Activated T-helper 1 cell treated with anti-CD3 and anti-CD28 coated beads, Interleukin-2, amount 50 U/mL, for 16 hours (primary cell): Measurements from ENCODE around the gene SLX4.

Experiments used
- DNase-seq, 2 donors: peaks; one replicate each; pipeline ENCODE4 v3.0.0-alpha.2; 2020; ENCODE audit warnings: low read depth in 1 of 2, low spot score in 1 of 2

Gene SLX4

DNA sequence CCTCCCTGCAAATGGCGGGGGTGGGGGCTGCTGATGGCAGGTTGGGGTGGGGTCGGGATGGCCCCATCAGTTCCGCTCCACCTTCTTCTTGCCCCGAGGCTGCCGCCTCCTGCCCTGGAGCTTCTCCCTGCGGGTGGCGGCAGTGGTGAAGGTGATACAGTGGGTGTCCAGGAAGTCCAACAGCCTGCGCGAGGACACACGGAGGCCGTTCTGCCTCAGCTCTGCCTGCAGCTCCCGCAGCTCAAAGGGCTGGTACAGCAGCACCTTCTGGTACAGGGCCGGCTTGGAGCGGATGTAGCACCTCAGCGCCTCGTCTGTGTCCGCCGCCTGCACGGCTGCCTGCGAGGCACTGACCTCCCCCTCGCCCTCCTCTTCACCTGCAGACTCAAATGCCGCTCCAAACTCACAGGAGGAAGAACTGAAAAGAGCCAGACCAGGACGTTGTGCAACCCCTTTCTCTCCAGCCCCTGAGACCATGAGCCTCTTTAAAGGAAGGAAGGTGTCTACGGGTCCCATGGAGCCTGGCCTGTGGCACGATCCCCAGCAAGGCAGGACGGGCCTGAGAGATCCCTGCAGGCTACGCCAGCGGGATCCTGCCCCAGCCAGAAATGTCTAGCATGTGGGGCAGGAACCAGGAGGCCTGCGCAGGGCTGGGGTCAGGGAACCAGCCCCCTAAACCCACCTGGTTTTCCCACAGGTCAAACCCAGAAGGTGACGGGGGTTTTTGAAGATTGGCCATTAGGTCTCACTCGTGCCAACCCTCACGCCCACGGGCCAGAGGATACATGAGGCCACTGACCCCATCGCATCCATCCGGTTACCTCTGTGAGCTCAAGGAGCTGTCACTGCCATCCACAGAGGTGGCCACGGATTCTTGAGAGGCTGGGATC is 28.9 kb downstream of the SLX4 start:
- no peak for DNase-seq

DNA sequence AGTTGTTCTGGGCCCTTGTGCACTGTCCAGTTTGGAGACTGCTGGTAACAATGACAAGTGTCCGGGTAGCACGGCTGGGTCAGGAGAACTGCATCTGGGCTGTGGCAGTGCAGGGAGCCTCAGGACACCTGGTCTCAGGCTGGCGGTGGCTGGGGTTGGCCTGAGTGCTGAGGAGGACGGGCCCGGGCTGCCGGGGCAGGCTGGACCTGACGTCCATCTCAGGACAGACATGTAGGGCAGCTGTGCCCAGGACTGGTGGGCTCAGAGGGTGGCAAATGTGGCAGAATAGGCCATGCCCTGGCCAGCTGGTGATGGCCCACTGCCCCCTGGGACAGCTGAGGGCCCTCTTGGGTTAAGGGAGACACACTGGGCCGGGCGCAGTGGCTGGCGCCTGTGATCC is 30.0 kb downstream of the SLX4 start:
- no peak for DNase-seq

DNA sequence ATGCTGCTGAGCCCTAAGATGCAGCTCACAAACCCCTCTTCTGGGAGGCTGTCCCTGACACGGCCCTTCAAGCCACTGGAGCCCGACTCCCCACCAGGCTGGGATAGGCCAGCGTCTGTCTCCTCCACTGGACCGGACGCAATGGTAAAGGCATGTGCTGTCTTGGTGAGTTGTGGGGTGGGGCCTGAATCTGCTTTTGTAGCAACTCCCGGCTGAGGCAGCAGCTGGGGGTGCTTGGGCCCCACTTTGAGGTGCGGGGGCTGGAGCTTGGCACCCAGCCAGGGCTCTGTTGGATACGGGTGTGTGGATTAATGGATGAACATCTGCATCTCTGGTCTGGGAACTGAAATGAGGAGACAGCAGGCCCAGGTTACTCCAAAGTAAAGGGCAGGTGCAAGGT is 30.7 kb downstream of the SLX4 start:
- no peak for DNase-seq

DNA sequence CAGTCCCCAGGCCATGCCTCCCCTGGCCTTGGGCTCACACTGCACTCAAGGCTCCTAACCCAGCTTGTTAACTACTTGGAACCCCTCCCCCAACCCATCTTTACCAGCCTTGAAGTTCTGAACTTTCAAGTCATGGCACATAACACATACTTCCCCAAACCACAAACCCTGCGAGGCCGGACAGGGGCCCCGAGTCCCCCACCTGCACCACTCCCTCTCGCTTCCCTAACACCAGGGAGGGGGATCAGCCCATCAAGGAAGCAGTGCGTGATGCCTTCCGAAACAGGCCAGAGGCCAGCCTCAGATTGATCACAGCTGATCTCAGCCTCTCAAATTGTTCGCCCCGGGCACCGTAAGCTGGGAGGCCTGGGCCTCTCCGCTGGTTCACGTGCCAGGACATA is 31.2 kb downstream of the SLX4 start:
- DNase-seq = no peak

DNA sequence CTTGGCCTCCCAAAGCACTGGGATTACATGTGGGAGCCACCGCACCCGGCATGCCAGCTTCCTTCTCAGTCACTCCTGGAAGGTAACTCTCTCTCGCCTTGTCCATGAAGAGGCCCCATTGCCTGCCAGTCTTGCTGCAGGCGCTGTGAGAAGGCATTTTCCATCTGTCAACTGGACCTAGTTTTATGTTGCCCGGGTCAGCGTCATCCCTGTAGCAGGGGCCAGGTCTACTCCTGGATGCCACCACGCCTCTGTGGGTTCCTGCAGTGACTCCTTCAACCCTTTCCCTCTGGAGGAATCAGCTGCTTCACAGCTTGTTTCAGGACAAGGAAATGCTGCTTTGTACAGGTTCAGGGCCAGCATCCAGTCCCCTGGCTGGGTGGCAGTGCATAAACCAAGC is 31.6 kb downstream of the SLX4 start:
- no peak for DNase-seq

DNA sequence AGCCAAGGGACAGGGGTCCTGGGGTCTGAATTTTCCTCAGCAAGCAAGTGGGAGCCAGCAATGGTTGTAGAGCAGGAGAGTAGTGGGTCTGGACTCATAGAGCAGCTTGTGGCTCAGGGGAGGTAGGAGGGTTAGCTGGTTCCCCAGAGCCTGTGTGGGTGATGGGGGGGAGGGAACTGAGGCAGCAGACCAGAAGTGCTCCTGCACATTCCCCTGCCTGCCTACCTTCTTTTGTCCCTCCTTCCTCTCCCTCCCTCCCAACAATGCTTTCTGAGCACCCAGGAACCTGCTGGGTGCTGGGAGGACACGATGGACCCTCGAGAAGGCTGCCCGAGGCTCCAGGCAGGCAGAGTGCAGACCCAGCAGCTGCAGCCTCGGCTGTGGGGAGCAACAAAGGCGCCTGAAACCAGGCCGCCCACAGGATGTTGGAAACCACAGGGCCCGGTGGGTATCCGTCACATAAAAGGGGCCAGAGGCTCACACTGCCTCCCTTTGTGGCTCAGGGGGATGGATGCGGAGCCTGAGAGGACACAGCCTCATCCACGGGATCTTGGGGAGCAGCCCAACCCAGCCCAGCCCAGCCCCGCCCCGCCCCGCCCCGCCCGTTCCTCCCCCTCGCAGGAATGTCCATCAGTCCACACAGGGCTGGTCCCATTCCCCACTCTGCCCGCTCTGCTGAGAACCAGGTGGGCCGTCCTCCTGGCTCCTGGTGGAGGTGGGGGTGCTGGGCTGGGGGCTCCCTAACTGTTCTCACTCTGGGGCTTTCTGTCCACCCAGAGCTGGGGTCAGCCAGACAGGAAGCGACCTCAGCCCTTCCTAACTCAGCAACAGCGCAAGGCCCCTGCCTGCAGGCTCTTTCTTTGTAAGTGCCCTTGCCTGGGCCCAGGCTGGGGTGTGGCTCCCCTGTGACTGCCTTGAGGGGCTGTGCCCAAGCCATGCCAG is 32.5 kb downstream of the SLX4 start:
- DNase-seq = peak; percentile 25 to 27

DNA sequence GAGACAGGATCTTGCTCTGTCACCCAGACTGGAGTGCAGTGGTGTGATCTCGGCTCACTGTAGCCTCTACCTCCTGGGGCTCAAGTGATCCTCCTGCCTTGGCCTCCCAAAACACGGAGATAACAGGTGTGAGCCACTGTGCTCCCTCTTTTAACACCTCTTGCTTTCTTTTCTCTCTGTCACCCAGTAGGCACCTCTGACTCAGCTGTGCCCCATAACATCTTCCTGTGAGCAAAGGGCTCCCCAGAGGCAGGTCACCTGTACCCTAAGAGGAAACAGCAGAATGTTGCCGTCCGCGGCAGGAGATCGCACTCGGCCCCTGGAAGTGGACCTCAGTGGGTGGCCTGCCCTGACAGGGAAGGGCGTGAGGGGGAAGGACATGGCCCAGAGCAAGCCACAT is 33.3 kb downstream of the SLX4 start:
- DNase-seq = peak in 1 of 2 donors; percentile 17

DNA sequence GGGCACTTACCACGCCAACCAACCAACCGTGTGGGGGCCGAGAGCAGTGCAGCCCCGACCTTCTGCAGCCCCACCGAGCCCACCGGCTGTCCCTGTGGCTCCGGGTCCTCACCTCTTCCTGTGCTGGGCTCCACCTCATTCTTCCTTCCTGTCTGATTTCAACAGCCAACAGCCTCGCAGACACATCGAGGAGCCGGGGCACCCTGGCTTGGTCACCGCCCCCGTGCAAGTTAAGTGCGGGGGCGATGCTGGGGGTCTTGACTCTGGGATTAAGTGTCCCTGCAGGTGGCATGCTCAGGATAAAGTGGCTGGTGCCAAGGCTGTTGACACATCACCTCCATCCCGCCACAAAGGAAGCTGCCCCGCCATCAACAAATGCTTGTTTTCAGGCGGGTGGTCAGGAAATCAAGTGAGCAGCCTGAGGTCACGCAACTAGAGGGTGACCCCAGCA is 34.1 kb downstream of the SLX4 start, which contains the start of gene NLRC3:
Gene NLRC3, minus strand, starts transcription at position 102 of the 451 bp plus-strand sequence. CDS start 12,367 bp downstream, outside the sequence.
- DNase-seq = peak; percentile 13 to 30

DNA sequence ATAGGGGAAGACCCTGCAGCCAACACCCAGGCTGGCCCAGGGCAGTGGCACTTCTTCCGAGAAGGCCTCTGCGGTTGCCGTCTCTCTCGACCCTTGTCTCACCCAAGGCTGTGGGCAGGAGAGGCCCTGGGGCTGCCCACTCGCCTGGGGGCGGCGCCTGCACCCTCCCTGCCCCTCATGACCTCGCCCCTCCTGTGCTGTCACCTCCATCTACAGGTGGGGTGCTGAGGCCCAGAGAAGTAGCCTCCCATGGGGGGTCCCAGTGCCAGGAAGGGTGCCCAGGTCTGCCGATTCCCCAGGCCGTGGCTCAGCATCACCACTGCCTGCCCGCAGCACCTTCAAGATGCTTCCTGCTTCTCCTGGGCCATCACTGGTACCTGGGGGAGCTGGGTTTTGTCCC is 35.2 kb downstream of the SLX4 start:
- DNase-seq = no peak

DNA sequence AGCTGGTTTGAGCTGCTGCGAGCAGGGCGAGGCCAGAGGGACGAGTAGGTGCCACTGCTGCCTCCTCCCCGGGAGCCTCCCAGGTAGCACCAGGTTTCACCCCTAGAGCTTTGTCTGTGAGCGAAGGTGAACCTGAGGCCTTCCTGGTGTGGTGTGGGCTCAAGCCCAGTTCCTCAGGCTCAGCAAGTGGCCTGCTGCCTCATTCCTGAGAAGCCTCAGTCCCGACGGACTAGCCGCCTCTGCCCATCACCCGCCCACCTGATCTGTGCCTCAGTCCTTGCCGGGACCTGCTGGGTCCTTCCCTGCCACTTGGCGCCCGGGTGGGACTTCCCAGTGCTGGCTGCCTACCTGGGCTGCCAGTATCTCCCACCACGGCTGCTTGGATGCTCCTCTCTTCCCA is 35.9 kb downstream of the SLX4 start:
- no peak for DNase-seq

DNA sequence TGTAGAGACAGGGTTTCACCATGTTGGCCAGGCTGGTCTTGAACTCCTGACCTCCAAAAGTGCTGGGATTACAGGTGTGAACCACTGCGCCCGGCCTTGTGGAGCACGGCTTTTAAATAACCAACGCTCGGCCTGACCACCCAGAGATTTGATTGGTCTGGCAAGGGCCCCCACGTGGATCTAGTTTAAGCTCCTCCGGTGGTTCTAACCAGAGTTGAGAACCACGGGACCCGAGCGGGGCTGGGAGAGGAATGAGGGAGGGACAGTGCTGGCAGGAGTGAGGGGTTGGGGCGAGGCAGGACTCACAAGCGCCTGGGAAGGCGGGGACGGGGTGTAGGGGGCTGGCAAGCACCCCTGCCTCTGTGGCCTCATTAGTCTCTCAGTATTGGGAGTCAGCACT is 37.2 kb downstream of the SLX4 start:
- DNase-seq = no peak

DNA sequence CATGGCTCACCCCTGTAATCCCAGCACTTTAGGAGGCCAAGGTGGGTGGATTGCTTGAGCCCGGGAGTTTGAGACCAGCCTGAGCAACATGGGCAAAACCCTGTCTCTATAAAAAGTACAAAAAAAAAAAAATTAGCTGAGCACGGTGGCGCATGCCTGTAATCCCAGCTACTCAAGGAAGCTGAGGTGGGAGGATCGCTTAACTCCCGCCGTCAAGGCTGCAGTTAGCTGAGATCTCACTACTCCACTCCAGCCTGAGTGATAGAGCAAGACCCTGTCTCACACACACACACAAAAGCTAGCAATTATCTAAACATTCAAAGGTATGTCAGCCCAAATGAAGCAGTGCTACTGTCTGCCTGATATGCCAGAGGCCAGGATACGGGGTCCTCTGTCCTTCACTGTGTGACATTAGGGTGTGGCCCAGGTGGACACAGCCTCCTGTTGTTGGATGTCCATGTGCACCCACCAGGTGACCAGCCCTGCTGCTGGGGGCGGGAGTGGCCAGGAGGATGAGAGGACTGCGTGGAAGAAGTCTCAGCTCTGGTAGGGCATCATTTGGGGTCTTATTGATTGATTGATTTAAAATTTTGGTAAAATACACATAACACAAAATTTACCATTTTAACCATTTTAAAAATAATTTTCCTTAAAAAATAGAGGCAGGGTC is 38.1 kb downstream of the SLX4 start:
- no peak for DNase-seq

DNA sequence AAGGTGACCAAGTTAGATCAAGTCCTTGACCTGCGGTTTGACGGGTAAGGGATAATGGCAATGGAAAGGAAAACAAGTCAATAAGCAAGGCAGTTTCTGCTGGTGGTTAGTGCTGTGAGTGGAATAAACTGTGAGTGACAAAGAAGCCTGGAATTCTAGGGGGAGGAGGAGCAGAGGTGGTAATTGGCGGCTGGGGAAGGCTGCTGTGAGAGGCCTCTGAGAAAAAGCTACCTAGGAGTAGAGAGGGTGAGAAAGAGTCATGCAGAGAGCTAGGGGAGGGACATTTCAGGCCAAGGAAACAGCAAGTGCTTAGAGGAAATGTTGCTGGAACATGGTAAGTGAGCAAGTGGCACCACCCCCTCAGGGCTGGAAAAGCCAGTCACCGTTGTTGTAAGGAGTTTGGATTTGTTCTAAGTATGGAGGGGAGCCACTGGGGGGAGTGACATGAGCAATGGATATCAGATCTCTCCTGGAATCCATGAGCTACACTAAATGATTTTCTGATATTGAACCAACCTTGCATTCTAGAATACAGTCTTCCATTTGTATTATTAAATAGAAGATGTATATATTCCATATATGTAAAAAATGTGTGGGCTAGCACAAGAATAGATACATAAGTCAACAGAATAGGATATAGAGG is 40.9 kb downstream of the SLX4 start:
- no peak for DNase-seq

DNA sequence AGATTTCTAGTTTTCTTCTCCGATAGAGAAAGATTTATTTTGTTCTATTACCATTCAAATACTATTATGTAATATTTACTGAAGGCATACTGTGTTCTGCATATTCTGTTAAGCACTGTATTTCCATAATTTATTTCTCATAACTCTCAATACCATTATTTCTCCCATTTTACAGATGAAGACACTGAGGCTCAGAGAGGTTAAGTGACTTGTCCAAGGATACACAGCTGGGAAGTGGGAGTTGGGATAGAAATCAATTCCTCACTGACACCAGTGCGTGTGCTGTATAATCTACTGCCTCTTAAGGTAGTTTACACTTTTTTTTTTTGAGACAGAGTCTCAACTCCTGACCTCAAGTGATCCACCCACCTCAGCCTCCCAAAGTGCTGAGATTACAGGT is 41.6 kb downstream of the SLX4 start:
- DNase-seq = no peak

DNA sequence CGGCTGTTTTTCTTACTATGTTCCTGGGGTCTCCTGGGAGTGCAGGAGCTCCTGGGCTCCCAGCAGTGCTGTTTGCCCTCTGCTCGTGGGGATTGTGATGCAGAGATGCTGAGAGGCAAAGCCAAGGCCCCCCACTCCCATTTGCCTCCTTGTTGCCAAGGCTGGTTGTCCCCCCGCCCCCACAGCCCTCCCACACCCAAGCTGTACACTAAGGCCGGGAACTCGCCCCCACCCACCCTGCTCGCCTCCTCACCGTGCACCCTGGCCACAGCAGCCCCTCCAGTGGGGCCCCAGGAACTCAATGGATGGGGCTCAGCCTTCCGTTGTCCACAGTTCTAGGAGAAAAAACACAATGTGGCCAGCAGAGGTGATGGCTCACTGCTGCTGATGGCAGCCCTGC is 44.4 kb downstream of the SLX4 start:
- DNase-seq = no peak

DNA sequence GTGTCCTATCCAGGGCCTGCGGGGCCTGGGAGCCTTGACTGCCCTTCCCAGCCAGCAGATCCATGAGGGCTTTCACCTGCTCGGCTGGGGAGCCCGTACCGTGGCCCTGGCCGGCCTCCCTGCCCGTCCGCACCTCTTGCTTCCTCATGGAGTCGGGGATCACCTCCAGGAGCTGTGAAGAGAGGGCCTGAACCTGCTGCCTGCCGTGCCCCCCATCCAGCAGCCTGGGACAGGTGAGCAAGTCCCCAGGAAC is 46.6 kb downstream of the SLX4 start:
- no peak for DNase-seq

DNA sequence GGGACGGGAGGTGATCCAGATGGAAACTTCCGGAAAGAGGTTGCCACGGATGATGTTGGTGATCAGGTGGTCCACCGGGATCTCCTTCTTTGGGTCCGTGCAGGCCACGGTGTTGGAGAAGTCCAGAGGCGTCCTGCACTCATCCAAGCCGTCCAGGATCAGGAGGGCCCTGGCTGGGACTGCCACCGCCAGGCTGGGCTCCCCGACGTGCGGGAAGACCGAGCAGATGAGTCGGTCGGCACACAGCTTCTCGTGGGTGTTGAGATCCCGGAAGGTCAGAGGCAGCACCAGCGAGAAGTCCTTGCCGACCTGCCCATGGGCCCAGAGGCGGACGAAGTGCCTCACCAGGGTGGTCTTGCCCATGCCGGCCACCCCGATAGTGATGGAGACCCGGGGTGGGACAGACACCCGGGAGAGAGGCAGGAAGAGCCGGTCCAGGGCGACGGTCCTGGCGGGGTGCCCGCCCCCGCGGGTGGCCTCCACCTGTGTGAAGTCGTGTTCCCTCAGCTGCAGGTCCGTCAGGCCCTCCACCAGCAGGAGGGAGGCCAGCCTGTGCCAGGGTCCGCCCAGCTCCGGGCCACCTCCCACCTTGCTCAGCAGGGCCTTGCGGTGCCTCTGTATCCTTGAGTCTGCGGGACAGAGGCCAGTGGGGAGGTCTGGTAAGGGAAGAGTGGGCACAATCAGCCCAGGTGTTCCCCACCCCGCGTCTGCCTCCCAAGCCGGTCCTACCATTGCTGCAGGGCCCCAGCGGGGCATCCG is 47.1 kb downstream of the SLX4 start:
- no peak for DNase-seq

DNA sequence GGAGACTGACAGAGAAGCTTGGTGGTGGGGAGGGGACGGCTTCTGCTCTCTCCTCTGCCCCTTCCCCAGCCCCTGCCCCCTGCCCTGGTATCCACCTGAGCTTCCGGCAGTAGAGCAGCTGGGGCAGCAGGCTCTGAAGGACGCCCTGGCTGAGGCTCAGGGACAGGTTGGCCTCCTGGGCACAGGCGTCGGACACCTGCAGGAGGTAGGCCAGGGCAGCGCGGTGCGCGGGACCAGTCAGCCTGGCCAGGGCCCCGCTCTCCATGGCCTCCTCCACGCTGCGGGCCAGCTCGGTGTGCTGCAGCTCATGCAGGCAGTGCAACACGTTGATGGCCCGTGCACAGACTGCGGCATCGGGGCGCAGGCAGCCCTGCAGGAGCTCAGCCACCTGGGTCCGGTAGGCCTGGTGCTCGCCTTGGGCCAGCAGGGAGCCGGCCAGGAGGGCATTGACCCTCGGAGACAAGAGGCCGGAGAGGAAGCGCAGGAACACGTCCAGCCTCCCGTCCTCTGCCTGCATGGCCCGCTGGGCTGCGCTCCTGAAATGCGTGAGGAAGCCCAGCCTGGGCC is 48.4 kb downstream of the SLX4 start:
- no peak for DNase-seq

DNA sequence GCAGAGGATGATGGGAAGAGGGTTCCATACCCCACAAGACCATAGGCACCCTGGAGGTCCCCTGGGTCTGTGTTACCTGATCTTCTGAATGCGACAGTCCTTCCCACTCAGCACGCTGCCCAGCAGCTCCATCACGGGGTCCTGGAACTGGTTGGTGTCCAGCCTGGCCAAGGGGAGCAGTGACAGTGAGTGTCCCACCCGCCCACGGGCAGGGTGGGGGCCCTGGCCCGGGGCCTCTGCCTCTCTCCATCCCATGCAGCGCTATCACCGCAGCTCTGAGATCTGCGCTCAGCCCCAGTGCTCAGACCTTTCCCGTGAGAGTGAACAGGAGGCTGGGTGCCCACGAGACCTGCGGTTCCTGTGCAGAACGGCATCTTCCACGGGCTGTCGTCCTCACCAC is 49.8 kb downstream of the SLX4 start:
- no peak for DNase-seq

DNA sequence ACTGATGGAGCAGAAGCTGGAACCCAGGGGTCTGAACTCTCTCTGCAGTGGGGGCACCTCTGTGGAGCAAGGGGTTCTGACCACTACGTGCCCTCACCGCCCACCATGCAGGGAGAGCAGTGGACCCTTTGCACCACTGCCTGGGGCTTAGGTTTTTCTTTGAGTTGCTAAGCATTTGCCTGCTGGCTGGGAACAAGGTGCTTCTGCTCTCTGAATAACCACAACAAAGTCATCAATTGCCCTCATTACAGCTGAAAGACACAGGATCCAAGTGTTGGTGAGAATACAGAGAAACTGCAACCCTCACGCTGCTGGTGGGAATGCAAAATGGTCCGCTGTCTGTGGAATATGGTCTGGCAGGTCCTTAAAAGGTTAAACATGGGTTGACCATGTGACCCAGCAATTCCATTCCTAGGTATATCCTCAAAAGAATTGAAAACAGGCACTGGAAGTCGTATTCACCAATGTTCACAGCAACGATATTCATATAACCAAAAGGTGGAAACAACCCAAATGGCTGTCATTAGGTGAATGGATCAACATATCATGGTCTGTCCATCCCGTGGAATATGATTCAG is 57.0 kb downstream of the SLX4 start:
- no peak for DNase-seq
